Lower lobe of right lung (tissue), 2 donors: ENCODE measurements around the gene FCSK. TPM values are rescaled to one million over a fixed set of nuclear protein-coding genes. Genes with fewer than 3 reads are reported as not detected.
"Not testable (repeated sequence)": the region's sequence is repeated elsewhere in the genome, so short reads cannot be mapped to it uniquely, and the experiment has no call there.

Experiments
- ATAC-seq, 2 donors: fragments of 200-7000 bp; cut with Tn5 transposase; one replicate each; pipeline ENCODE4 v1.9.1; 2020 to 2022; ENCODE audit warnings: mild to moderate bottlenecking in 2 of 2, moderate library complexity in 2 of 2
- DNase-seq: peaks from one replicate; pipeline ENCODE4 v3.0.0-alpha.2; 2020
- H3K27ac ChIP-seq: fragments of 200-600 bp; one replicate; pipeline ENCODE4 v1.8.0; 2022
- H3K27me3 ChIP-seq: fragments of 200-600 bp; one replicate; pipeline ENCODE4 v1.8.0; 2022; ENCODE audit warnings: low read depth
- H3K36me3 ChIP-seq: fragments of 200-600 bp; one replicate; pipeline ENCODE4 v1.8.0; 2022; ENCODE audit warnings: mild to moderate bottlenecking
- H3K4me1 ChIP-seq: fragments of 200-600 bp; one replicate; pipeline ENCODE4 v1.8.0; 2022
- H3K4me3 ChIP-seq: fragments of 200-600 bp; one replicate; pipeline ENCODE4 v1.8.0; 2022; ENCODE audit warnings: mild to moderate bottlenecking
- H3K9me3 ChIP-seq: fragments of 200-600 bp; one replicate; pipeline ENCODE4 v1.8.0; 2022
- intact Hi-C: fragments of 100-400 bp; cut with DNase I; formaldehyde crosslinking; loops from one replicate; pipeline ENCODE4 v1.11.0; 2022
- total RNA-seq: library from RNA; stranded (reverse); fragmentation: NEBNext Ultra II Directional; extraction: Animal tissue kit (Norgen Biotek cat#: 25700); gene quantifications from one replicate; pipeline ENCODE4 v1.2.1, GENCODE V29; 2021
- TF ChIP-seq, protein P1 (sequence below): fragments of 200-600 bp; IDR thresholded peaks from one replicate; pipeline ENCODE4 v1.8.0; 2022; ENCODE audit warnings: antibody characterized with exemption, mild to moderate bottlenecking
- donor health status: DM: no; HTN: yes; CAD: no; lungs with severe emphysema.

FCSK gene
- total RNA-seq, 1 donor from 2014 or later, result 23.8 TPM

- peak within 1 kb of the TSS; percentile 83 for H3K27ac ChIP-seq
- H3K9me3 ChIP-seq, result no peaks in the 10 kb centered on the region
- H3K4me1 ChIP-seq, result peaks cover 49% of the 10 kb centered on the region
- peak; percentile 92 for DNase-seq
- TF ChIP-seq, protein P1, sequence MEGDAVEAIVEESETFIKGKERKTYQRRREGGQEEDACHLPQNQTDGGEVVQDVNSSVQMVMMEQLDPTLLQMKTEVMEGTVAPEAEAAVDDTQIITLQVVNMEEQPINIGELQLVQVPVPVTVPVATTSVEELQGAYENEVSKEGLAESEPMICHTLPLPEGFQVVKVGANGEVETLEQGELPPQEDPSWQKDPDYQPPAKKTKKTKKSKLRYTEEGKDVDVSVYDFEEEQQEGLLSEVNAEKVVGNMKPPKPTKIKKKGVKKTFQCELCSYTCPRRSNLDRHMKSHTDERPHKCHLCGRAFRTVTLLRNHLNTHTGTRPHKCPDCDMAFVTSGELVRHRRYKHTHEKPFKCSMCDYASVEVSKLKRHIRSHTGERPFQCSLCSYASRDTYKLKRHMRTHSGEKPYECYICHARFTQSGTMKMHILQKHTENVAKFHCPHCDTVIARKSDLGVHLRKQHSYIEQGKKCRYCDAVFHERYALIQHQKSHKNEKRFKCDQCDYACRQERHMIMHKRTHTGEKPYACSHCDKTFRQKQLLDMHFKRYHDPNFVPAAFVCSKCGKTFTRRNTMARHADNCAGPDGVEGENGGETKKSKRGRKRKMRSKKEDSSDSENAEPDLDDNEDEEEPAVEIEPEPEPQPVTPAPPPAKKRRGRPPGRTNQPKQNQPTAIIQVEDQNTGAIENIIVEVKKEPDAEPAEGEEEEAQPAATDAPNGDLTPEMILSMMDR, result no peak
- H3K36me3 ChIP-seq, result peaks cover 29% of the 10 kb centered on the region
- H3K27me3 ChIP-seq, result no peaks in the 10 kb centered on the region
- H3K4me3 ChIP-seq, result peak within 1 kb of the TSS; percentile 83
- ATAC-seq, result peak; percentile 95 to 96
- intact Hi-C loops, result no loop called here
These were observed 68.8 kb downstream of the FCSK start, which contains the start of gene COG4 for GRCh38 chr16:70523076-70523742. Gene COG4, minus strand, starts transcription at chr16:70523554. Its CDS starts 11 bp downstream, at chr16:70523543.

- DNase-seq (peak; percentile 77), ATAC-seq (peak; percentile 89 to 92)
- intact Hi-C loops, result no loop called here
These were observed 69.5 kb downstream of the FCSK start, which contains the start of gene SF3B3 for GRCh38 chr16:70523743-70524398. Gene SF3B3, plus strand, starts transcription at chr16:70523816. Its CDS starts 2,841 bp downstream, at chr16:70526657.

GRCh38 chr16:70524399-70524825 is 70.0 kb downstream of the FCSK start:
- peak in 1 of 2 donors; percentile 13 for ATAC-seq
- H3K4me1 ChIP-seq, result peaks cover 58% of the 10 kb centered on the region
- H3K27me3 ChIP-seq, intact Hi-C loops, DNase-seq, H3K9me3 ChIP-seq: not testable (repeated sequence)
- H3K4me3 ChIP-seq, result peak overlapping the region; percentile 83
- peaks cover 34% of the 10 kb centered on the region for H3K36me3 ChIP-seq
- H3K27ac ChIP-seq, result peak overlapping the region; percentile 83

More at GRCh38 chr16:70523743-70524398, 69.5 kb downstream of the FCSK start, which contains the start of gene SF3B3:
- TF ChIP-seq, protein P1, result no peak
- H3K27ac ChIP-seq, result peak within 1 kb of the TSS; percentile 83
- no peaks in the 10 kb centered on the region for H3K9me3 ChIP-seq
- peaks cover 29% of the 10 kb centered on the region for H3K36me3 ChIP-seq
- peak within 1 kb of the TSS; percentile 83 for H3K4me3 ChIP-seq
- H3K27me3 ChIP-seq, result no peaks in the 10 kb centered on the region
- peaks cover 52% of the 10 kb centered on the region for H3K4me1 ChIP-seq

DNA sequence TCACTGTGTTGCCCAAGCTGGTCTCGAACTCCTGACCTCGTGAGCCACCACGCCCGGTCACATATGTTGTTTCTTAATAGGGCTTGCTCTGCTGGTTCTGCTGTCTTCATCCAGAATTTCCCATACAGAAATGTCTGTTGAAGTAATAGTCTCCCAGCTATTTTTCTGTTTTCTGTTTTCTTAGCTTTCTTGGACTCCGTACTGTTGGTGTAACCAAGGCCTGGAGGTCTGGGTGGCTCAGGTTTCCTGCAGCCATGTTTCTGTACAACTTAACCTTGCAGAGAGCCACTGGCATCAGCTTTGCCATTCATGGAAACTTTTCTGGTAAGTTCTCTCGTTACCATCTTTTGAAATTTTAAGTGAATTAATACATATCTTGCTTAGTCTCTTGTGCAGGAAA is 72.0 kb downstream of the FCSK start:
- TF ChIP-seq, protein P1, result no peak
- ATAC-seq (no peak), DNase-seq (no peak)
- Histone ChIP-seq H3K4me3 (no peak overlapping the region), H3K9me3 (no peaks in the 10 kb centered on the region), H3K27me3 (no peaks in the 10 kb centered on the region), H3K4me1 (peaks cover 53% of the 10 kb centered on the region), H3K27ac (no peak overlapping the region), H3K36me3 (peaks cover 54% of the 10 kb centered on the region)
- intact Hi-C loops, result no loop called here

- DNase-seq, result no peak
- no peak for ATAC-seq
- no peak overlapping the region for H3K27ac ChIP-seq
- intact Hi-C loops, result no loop called here
- TF ChIP-seq, protein P1, result no peak
- H3K4me1 ChIP-seq, result peaks cover 46% of the 10 kb centered on the region
- no peak overlapping the region for H3K4me3 ChIP-seq
- no peaks in the 10 kb centered on the region for H3K27me3 ChIP-seq
- H3K9me3 ChIP-seq, result no peaks in the 10 kb centered on the region
- H3K36me3 ChIP-seq, result peaks cover 65% of the 10 kb centered on the region
These were observed 73.1 kb downstream of the FCSK start for GRCh38 chr16:70527315-70527996.
